Glutamatergic neuron (in vitro differentiated cells): ENCODE measurements around the gene TMEM128. TPM values are rescaled to one million over a fixed set of nuclear protein-coding genes. Genes with fewer than 3 reads are reported as not detected.
"Not testable (repeated sequence)": the region's sequence is repeated elsewhere in the genome, so short reads cannot be mapped to it uniquely, and the experiment has no call there.

Experiments used
- DNase-seq: peaks from one replicate; pipeline ENCODE4 v3.0.0; 2022
- H3K27ac Mint-ChIP-seq: one replicate; pipeline ENCODE4 v1.8.0; 2020; ENCODE audit warnings: mild to moderate bottlenecking, mixed read lengths, inconsistent platforms; ENCODE audit not compliant: unreplicated experiment
- H3K27me3 Mint-ChIP-seq: one replicate; pipeline ENCODE4 v1.8.0; 2020; ENCODE audit warnings: mild to moderate bottlenecking, moderate library complexity, mixed read lengths, inconsistent platforms; ENCODE audit not compliant: unreplicated experiment
- H3K36me3 Mint-ChIP-seq: one replicate; pipeline ENCODE4 v1.8.0; 2020; ENCODE audit warnings: mild to moderate bottlenecking, mixed read lengths, inconsistent platforms; ENCODE audit not compliant: unreplicated experiment
- H3K4me1 Mint-ChIP-seq: one replicate; pipeline ENCODE4 v1.8.0; 2020; ENCODE audit warnings: mild to moderate bottlenecking, low read depth, mixed read lengths, inconsistent platforms; ENCODE audit not compliant: unreplicated experiment
- H3K4me3 Mint-ChIP-seq: one replicate; pipeline ENCODE4 v1.8.0; 2020; ENCODE audit warnings: mild to moderate bottlenecking, mixed read lengths, inconsistent platforms; ENCODE audit not compliant: unreplicated experiment
- H3K9me3 Mint-ChIP-seq: one replicate; pipeline ENCODE4 v1.8.0; 2020; ENCODE audit warnings: mild to moderate bottlenecking, moderate library complexity, mixed read lengths, inconsistent platforms; ENCODE audit not compliant: unreplicated experiment
- total RNA-seq: library from RNA; stranded (reverse); fragmentation: NEBNext Ultra II Directional; extraction: Animal tissue kit (Norgen Biotek cat#: 25700); gene quantifications from one replicate; pipeline ENCODE4 v1.2.1, GENCODE V29; 2021; ENCODE audit not compliant: unreplicated experiment
- TF ChIP-seq, protein P1 (sequence below): fragments of 200-600 bp; sonication (generic); IDR thresholded peaks from one replicate; pipeline ENCODE4 v1.5.0; 2021; ENCODE audit not compliant: partially characterized antibody, unreplicated experiment

The TMEM128 gene
- total RNA-seq, 1 donor from 2014 or later, result 19.3 TPM

DNA sequence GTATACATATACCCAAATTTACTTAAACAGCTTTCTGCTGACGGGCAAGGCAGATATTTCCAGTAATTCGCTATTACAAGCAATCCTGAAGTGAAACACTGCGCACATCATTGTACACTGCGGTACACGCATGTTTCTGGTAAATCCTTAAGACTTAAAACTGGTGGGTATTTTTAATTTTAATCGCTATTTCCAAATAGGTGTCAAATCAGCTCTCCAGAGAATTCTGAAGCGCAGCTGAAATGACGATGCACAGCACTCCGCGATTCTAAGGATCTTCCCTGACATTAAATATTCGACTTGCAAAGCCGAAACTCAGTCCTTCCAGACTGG, 361 bp downstream of the TMEM128 start:
- TF ChIP-seq, protein P1, sequence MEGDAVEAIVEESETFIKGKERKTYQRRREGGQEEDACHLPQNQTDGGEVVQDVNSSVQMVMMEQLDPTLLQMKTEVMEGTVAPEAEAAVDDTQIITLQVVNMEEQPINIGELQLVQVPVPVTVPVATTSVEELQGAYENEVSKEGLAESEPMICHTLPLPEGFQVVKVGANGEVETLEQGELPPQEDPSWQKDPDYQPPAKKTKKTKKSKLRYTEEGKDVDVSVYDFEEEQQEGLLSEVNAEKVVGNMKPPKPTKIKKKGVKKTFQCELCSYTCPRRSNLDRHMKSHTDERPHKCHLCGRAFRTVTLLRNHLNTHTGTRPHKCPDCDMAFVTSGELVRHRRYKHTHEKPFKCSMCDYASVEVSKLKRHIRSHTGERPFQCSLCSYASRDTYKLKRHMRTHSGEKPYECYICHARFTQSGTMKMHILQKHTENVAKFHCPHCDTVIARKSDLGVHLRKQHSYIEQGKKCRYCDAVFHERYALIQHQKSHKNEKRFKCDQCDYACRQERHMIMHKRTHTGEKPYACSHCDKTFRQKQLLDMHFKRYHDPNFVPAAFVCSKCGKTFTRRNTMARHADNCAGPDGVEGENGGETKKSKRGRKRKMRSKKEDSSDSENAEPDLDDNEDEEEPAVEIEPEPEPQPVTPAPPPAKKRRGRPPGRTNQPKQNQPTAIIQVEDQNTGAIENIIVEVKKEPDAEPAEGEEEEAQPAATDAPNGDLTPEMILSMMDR, result no peak
- Mint-ChIP-seq H3K36me3 (peaks cover 6% of the 10 kb centered on the region), H3K4me1 (peaks cover 13% of the 10 kb centered on the region), H3K27ac (peak overlapping the region; percentile 76), H3K27me3 (peaks cover 4% of the 10 kb centered on the region), H3K4me3 (peak overlapping the region; percentile 98), H3K9me3 (peaks cover 5% of the 10 kb centered on the region)
- no peak for DNase-seq

DNA sequence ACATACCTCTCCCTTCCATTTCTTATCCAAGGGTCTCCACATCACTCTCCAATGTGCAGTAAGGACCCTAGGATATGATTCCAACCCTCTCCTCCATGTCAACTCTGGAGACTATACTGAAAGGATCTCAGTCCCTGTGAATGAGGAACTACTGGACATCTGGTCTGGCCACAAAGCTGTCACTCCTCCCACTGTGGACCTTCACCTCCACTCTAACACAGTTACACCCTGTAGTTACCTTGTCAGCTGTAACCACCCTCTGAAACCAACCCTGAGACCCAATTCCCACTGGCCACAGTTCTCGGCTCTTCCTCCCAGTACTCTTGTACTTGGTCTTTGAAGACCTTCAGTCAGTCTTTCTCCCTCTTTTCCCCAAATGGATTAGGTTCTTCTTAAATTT, 2.9 kb downstream of the TMEM128 start:
- H3K9me3 Mint-ChIP-seq, result peaks cover 5% of the 10 kb centered on the region
- H3K27ac Mint-ChIP-seq, result peak overlapping the region; percentile 13
- peaks cover 4% of the 10 kb centered on the region for H3K27me3 Mint-ChIP-seq
- peaks cover 13% of the 10 kb centered on the region for H3K4me1 Mint-ChIP-seq
- no peak for DNase-seq
- H3K36me3 Mint-ChIP-seq, result peaks cover 6% of the 10 kb centered on the region
- TF ChIP-seq, protein P1, result no peak
- H3K4me3 Mint-ChIP-seq, result no peak overlapping the region

DNA sequence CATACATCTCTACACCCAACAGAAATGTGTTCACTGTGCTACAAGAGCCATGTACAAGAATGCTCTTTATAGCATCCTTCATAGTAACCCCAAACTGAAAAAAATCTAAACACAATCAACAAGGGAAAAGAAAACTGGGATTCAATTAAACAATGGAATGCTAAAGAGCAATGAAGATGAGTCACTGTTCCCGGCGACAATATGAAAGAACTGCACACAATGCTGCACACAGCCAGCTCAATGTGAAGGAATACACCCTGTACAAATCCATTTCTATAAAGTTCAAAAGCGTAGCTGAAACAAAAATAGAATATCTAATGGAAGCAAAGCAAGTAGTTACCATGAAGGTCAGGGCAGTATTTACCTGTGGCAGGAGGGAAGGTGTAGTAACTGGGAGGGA, 8.5 kb downstream of the TMEM128 start:
- not testable (repeated sequence) for H3K27me3 Mint-ChIP-seq, H3K27ac Mint-ChIP-seq, H3K4me1 Mint-ChIP-seq, H3K4me3 Mint-ChIP-seq, DNase-seq, H3K9me3 Mint-ChIP-seq, H3K36me3 Mint-ChIP-seq

DNA sequence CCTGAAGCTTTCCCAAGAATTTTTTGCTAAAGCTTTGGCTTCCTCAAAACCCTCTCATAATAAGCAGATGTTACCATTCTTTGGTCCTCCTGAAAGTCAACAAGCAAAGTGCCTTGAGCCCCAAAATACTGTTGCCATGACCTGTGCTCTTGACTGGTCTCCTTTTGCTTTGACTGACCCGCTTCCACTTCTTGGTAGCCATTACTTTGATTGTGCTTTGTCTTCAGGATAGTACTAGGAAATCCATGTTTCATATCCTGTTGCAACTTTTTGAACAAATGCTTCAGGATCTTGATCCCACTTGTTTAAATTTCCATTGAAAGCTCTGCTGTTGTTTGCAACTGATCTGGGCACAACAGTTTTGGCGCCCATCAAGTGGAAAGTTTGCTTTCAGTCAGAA, 14.4 kb downstream of the TMEM128 start:
- peaks cover 7% of the 10 kb centered on the region for H3K27me3 Mint-ChIP-seq

DNA sequence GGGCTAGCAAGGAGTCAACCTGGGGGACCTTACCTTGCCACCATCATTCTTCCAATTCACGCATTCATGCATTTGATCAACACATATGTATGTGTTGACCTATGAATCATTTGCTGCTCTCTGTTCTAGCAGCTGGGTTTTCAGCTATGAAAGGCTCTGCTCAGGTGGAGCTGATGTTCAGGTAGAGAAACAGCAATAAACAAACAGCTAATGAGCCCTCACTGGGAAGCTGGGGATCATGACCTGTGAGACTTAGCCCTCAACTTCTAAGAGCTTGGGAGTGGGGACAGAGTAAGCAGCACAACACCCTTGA, 19.7 kb downstream of the TMEM128 start:
- Mint-ChIP-seq H3K27me3 (peaks cover 25% of the 10 kb centered on the region), H3K4me3 (no peak overlapping the region), H3K27ac (no peak overlapping the region), H3K9me3 (peaks cover 5% of the 10 kb centered on the region), H3K36me3 (peaks cover 2% of the 10 kb centered on the region), H3K4me1 (no peaks in the 10 kb centered on the region)
- TF ChIP-seq, protein P1, result no peak
- DNase-seq, result no peak

More for the DNA sequence above, 14.4 kb downstream of the TMEM128 start:
- TF ChIP-seq, protein P1, result no peak
- Mint-ChIP-seq H3K4me3 (no peak overlapping the region), H3K9me3 (no peaks in the 10 kb centered on the region), H3K27ac (no peak overlapping the region), H3K36me3 (no peaks in the 10 kb centered on the region), H3K4me1 (no peaks in the 10 kb centered on the region)
- DNase-seq, result no peak
